HUES48 (cell line): Measurements from ENCODE around the gene ZBTB7C.

Source experiments
- H3K27ac ChIP-seq: one replicate; pipeline ENCODE4 v1.7.0; 2013; ENCODE audit warnings: low read depth, low read length, inconsistent platforms
- H3K27me3 ChIP-seq: 2 replicates; pipeline ENCODE4 v1.6.1; 2013; ENCODE audit warnings: mild to moderate bottlenecking, low read length; ENCODE audit not compliant: control insufficient read depth, insufficient read depth
- H3K36me3 ChIP-seq: 2 replicates; pipeline ENCODE4 v1.6.1; 2013; ENCODE audit warnings: low read length; ENCODE audit not compliant: control insufficient read depth, insufficient read depth
- H3K4me1 ChIP-seq: 2 replicates; pipeline ENCODE4 v1.6.1; 2013; ENCODE audit warnings: mild to moderate bottlenecking, low read length; ENCODE audit not compliant: control insufficient read depth, insufficient read depth
- H3K4me3 ChIP-seq: 2 replicates; pipeline ENCODE4 v1.5.1; 2013; ENCODE audit warnings: mild to moderate bottlenecking, low read depth, low read length
- H3K9ac ChIP-seq: 2 replicates; pipeline ENCODE4 v1.6.1; 2013; ENCODE audit warnings: mild to moderate bottlenecking, low read depth, low read length, moderate library complexity
- H3K9me3 ChIP-seq: 2 replicates; pipeline ENCODE4 v1.6.1; 2013; ENCODE audit warnings: low read length; ENCODE audit not compliant: control insufficient read depth, insufficient read depth

The ZBTB7C gene

GRCh38 chr18:48321121-48321520 lies 88.1 kb downstream of the ZBTB7C start:
- Histone ChIP-seq H3K4me3 (no peak overlapping the region), H3K9ac (no peak overlapping the region), H3K36me3 (no peaks in the 10 kb centered on the region), H3K4me1 (no peaks in the 10 kb centered on the region), H3K27me3 (no peaks in the 10 kb centered on the region), H3K27ac (no peak overlapping the region), H3K9me3 (no peaks in the 10 kb centered on the region)

DNA sequence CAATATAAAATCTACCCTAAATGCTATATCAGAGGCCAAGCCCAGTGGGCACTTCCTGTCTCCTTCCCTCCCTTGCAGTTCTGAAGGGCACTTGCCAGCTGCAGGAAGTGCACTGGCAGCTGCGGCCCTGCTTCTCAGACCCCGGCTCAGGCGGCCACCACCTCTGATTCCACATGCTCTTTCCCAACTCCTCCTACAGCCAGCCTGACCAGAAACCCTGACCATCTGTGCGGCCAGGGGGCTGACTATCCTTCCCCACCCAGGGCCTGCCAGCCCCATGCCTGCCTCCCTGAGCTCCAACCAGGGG lies 88.6 kb downstream of the ZBTB7C start:
- Histone ChIP-seq H3K4me3 (no peak overlapping the region), H3K4me1 (no peaks in the 10 kb centered on the region), H3K27me3 (no peaks in the 10 kb centered on the region), H3K9me3 (no peaks in the 10 kb centered on the region), H3K27ac (no peak overlapping the region), H3K36me3 (no peaks in the 10 kb centered on the region), H3K9ac (no peak overlapping the region)

GRCh38 chr18:48319801-48320638 lies 89.2 kb downstream of the ZBTB7C start:
- Histone ChIP-seq H3K9me3 (no peaks in the 10 kb centered on the region), H3K9ac (no peak overlapping the region), H3K36me3 (no peaks in the 10 kb centered on the region), H3K4me1 (peaks cover 2% of the 10 kb centered on the region; the same call in 1 of the 2 replicates), H3K27me3 (no peaks in the 10 kb centered on the region), H3K4me3 (no peak overlapping the region), H3K27ac (no peak overlapping the region)

- H3K4me3 ChIP-seq = no peak overlapping the region
- H3K27ac ChIP-seq = no peak overlapping the region
- H3K9me3 ChIP-seq = no peaks in the 10 kb centered on the region
- no peak overlapping the region for H3K9ac ChIP-seq
- peaks cover 18% of the 10 kb centered on the region for H3K4me1 ChIP-seq
- H3K36me3 ChIP-seq = no peaks in the 10 kb centered on the region
- H3K27me3 ChIP-seq = no peaks in the 10 kb centered on the region
These were observed 90.7 kb downstream of the ZBTB7C start for GRCh38 chr18:48318436-48318835.

DNA sequence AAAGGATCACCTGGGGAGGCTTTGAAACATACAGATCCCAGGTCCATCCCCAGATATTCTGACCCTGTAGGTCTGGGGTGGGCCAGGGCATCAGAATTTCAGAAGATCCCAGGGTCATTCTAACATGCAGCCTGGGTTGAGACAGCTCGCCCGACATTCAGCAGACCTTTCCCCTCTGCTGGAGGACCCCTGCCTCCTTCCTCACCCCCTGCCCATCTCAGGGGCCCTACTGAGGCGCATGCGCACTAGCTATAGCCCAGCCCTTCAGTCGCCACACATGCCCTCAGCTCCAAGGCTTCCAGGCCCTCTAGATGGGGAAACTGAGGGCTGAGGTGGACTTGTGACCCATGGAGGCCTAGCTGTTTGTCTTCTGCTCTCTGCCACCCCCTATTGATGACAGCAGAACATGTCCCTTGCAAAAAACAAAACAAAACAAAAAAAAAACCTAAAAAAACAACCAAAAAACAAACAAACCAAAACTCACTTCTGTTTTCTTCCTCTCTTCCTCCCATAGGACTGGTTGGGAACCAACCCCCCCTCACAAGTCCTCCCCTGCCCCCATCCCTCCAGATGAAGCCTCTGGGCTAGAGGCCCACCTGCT lies 91.3 kb downstream of the ZBTB7C start:
- Histone ChIP-seq H3K27me3 (no peaks in the 10 kb centered on the region), H3K4me1 (peaks cover 18% of the 10 kb centered on the region), H3K4me3 (no peak overlapping the region), H3K9me3 (no peaks in the 10 kb centered on the region), H3K36me3 (no peaks in the 10 kb centered on the region), H3K9ac (no peak overlapping the region), H3K27ac (no peak overlapping the region)

- Histone ChIP-seq H3K4me1 (peaks cover 18% of the 10 kb centered on the region), H3K9me3 (no peaks in the 10 kb centered on the region), H3K36me3 (no peaks in the 10 kb centered on the region), H3K27ac (no peak overlapping the region), H3K27me3 (no peaks in the 10 kb centered on the region), H3K4me3 (no peak overlapping the region), H3K9ac (no peak overlapping the region)
These were observed 93.0 kb downstream of the ZBTB7C start for GRCh38 chr18:48316177-48316576.

DNA sequence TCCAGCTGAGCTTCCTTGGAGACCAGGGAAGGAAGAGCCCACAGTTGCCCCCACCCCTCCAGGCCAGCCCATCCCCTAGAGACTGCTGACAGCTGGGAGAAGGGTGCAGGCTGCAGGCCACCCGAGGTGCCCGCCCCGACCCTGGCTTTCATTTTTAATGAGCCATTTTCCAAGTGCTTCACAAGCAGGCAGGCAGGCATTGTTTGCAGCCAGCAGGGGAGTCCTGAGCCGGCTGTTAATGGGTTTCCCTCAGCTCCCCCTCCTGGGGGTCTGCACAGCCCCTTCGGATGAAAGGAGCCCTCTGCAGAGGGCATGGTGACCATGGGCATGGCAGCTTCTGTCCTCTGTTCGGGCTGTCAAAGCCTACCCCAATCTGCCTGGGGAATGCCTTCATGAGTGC lies 94.5 kb downstream of the ZBTB7C start:
- H3K36me3 ChIP-seq = no peaks in the 10 kb centered on the region
- H3K27ac ChIP-seq = no peak overlapping the region

DNA sequence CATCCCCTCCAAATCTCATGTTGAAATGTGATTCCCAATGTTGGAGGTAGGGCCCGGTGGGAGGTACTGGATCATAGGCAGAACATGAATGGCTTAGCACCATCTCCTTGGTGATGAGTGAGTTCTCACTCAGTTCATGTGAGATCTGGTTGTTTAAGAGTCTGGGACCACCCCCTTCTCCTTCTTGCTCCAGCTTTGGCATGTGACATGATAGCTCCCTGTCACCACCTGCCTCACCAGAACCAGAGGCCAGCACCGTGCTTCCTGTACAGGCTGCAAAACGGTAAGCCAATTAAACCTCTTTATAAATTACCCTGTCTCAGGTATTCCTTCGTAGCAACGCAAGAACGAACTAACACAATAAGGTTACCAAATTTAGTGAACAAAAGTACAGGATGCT lies 95.4 kb downstream of the ZBTB7C start:
- H3K36me3 ChIP-seq = no peaks in the 10 kb centered on the region
- no peaks in the 10 kb centered on the region for H3K27me3 ChIP-seq
- no peak overlapping the region for H3K4me3 ChIP-seq
- H3K4me1 ChIP-seq = peaks cover 18% of the 10 kb centered on the region
- H3K27ac ChIP-seq = no peak overlapping the region
- H3K9me3 ChIP-seq = no peaks in the 10 kb centered on the region
- H3K9ac ChIP-seq = no peak overlapping the region

More for the DNA sequence above, 94.5 kb downstream of the ZBTB7C start:
- H3K4me1 ChIP-seq = peaks cover 18% of the 10 kb centered on the region
- H3K27me3 ChIP-seq = no peaks in the 10 kb centered on the region
- H3K9me3 ChIP-seq = no peaks in the 10 kb centered on the region
- no peak overlapping the region for H3K4me3 ChIP-seq
- H3K9ac ChIP-seq = no peak overlapping the region

DNA sequence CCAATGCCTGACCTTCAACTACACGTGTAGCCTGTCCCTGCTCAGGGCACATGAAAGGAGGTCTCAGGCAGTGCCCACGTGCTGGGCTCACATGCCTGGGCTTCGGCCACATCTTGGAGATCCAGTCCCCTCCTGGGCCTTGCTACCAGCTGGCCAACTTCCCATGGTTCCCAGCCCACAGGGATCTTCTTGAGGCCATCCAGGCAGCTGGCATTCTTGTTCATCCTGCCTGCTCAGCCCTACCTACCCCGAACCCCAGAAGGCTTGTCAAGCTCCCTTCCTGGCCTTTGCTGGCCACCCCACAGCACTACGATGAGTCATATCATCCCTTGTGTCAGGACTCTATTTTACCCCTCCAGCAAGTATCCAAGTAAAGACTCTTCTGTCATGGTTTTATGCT lies 97.1 kb downstream of the ZBTB7C start:
- Histone ChIP-seq H3K9me3 (no peaks in the 10 kb centered on the region), H3K4me3 (no peak overlapping the region), H3K4me1 (peaks cover 18% of the 10 kb centered on the region), H3K36me3 (no peaks in the 10 kb centered on the region), H3K9ac (no peak overlapping the region), H3K27ac (no peak overlapping the region), H3K27me3 (no peaks in the 10 kb centered on the region)

- Histone ChIP-seq H3K9me3 (no peaks in the 10 kb centered on the region), H3K36me3 (no peaks in the 10 kb centered on the region), H3K9ac (no peak overlapping the region), H3K27ac (no peak overlapping the region), H3K27me3 (no peaks in the 10 kb centered on the region), H3K4me1 (peaks cover 18% of the 10 kb centered on the region), H3K4me3 (no peak overlapping the region)
These were observed 98.2 kb downstream of the ZBTB7C start for GRCh38 chr18:48310999-48311398.

GRCh38 chr18:48310353-48310752 lies 98.8 kb downstream of the ZBTB7C start:
- Histone ChIP-seq H3K36me3 (no peaks in the 10 kb centered on the region), H3K27ac (no peak overlapping the region), H3K27me3 (no peaks in the 10 kb centered on the region), H3K9me3 (no peaks in the 10 kb centered on the region), H3K4me1 (peaks cover 18% of the 10 kb centered on the region), H3K4me3 (no peak overlapping the region), H3K9ac (no peak overlapping the region)
